Spleen (tissue), 7 donors: ENCODE data around the gene DIP2C.

Source experiments
- CTCF ChIP-seq, 11 experiments: fragments of 200-600 bp in 7 of 11; fragments of 450-650 bp in 4 of 11; sonication (generic) in 4 of 11; IDR thresholded peaks in 8 of 11; conservative IDR thresholded peaks in 3 of 11; 1 replicate in 7 of 11; 2 replicates in 4 of 11; pipeline versions ENCODE4 v1.4.0 to v1.8.0; 2016 to 2021; ENCODE audit warnings: antibody characterized with exemption in 11 of 11, inconsistent platforms in 4 of 11, mild to moderate bottlenecking in 1 of 11
- POLR2A ChIP-seq, 3 donors: fragments of 450-650 bp; IDR thresholded peaks; one replicate each; pipeline ENCODE4 v1.5.1; 2017; ENCODE audit warnings: antibody characterized with exemption in 3 of 3, mild to moderate bottlenecking in 1 of 3
- POLR2AphosphoS5 ChIP-seq, 3 donors: sonication (generic); formaldehyde crosslinking; IDR thresholded peaks; one replicate each; pipeline ENCODE4 v1.5.1; 2017; ENCODE audit warnings: antibody characterized with exemption in 3 of 3
- donor health status: DM: no; HTN: no; CAD: no; lungs with moderate emphysema.
- donor health status: DM: no; HTN: no; CAD: no.
- donor health status: DM: no; HTN: no; CAD: no.

- no peak for TF ChIP-seq POLR2A (IDR thresholded peaks at IDR 0.05)
- TF ChIP-seq CTCF (IDR thresholded peaks at IDR 0.05 in 8 of 11, conservative IDR thresholded peaks at IDR 0.05 in 3 of 11) = no peak
- TF ChIP-seq POLR2AphosphoS5 (IDR thresholded peaks at IDR 0.05) = no peak
Observed at GRCh38 chr10:663466-663751, 26.1 kb downstream of the DIP2C start.
